ENCODE measurements around the gene NACA.

DNA sequence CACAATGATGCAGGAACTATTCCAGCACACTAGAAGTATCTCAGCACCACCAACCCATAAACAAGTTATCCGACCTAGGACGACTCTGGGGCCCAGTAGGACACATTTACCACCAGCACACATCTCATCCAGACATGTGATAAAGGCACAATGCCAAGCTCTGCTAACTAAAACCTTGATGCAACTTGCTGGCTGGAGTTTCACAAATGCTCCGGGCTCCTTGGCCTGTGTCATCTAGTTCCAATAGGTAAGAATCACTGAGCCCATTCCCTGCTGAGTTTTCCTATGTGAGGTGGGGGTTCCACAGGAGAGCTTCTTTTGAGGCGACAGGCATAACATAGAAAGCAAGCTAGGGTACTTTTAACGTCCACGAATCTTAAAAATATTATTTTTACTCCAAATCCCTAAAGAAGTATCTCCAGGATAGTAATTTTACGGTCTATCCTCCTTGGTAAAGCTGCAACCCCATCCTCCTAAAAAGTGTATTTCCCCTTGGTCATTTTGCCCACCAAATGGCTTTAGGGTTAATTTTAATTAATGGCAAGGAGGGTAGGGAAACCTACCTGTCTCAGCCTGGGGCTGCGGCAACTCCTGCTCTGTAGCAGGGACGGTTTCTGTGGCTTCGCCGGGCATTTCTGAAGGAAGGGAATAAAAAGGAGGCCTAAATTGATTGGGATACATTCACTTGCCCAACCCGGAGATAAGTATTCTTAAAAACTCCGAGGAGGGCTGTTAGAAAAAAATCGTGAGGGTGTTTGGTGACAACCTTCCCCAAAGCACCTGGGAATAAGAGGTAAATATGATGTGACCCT, 1.0 kb downstream of the NACA start:
- no peak for TF ChIP-seq CTCF (IDR thresholded peaks at IDR 0.05)
- TF ChIP-seq POLR2A (IDR thresholded peaks at IDR 0.05): no peak
